Uterus (tissue), 2 donors: Measurements from ENCODE around the gene PNKD.

Experiments used
- CTCF ChIP-seq, 4 experiments: fragments of 200-600 bp in 2 of 4; fragments of 450-650 bp in 2 of 4; sonication (generic) in 2 of 4; IDR thresholded peaks; one replicate each; pipeline ENCODE4 v1.5.1; 2016 to 2019; ENCODE audit warnings: antibody characterized with exemption in 4 of 4, mild to moderate bottlenecking in 2 of 4, moderate library complexity in 1 of 4
- POLR2A ChIP-seq, 2 donors: fragments of 450-650 bp; IDR thresholded peaks; one replicate each; pipeline ENCODE4 v1.6.1; 2016; ENCODE audit warnings: antibody characterized with exemption in 2 of 2, mild to moderate bottlenecking in 1 of 2, moderate library complexity in 1 of 2

GRCh38 chr2:218366621-218367414, 96.5 kb downstream of the PNKD start:
- no peak for TF ChIP-seq CTCF (IDR thresholded peaks at IDR 0.05)
- no peak for TF ChIP-seq POLR2A (IDR thresholded peaks at IDR 0.05)
